ENCODE results near the gene KLF15. TPM values are rescaled to one million over a fixed set of nuclear protein-coding genes. Genes with fewer than 3 reads are reported as not detected.

The KLF15 gene
- total and polyA plus RNA-seq, 2 experiments from 2014 or later: 1.8 to 16.7 TPM

DNA sequence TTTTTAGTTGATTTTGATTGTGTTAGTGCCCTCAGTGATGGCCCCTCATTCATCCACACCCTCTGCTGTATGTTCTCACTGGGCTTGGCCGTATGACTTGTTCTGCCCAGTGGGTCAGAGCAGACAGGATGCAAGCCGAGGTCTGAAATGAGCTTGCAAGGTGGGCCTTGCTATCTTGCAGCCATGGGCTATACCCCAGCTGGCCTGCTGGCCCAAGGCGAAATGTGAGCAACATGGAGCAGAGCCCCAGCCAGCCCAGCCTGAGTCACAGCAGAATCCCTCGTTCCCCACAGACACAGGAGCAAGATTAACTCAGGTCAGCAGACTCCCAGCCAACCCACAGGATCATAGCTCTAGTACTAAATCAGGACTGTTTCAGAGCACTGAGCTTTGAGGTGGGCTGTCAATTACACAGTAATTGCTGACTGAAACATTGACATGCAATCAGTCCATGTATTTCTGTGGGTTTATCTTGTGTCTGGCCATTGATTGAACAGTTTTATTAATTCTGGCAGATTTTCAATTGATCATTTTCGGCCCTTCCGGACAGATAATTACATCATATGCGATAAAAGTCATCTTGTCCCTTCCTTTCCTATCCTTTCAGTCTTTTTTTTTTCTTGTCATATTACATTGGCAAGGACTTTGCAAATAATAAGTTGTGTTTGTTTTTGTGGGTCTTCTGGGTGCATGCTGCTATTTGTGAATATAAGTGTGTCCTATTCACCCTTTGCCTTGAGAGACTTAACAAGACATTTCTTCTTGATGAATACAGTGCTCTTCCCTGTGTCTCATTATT is 27.1 kb downstream of the KLF15 start:
- no peak for DNase-seq (ENCODE audit: low spot score)
- no peak overlapping the region for H3K27ac ChIP-seq

DNA sequence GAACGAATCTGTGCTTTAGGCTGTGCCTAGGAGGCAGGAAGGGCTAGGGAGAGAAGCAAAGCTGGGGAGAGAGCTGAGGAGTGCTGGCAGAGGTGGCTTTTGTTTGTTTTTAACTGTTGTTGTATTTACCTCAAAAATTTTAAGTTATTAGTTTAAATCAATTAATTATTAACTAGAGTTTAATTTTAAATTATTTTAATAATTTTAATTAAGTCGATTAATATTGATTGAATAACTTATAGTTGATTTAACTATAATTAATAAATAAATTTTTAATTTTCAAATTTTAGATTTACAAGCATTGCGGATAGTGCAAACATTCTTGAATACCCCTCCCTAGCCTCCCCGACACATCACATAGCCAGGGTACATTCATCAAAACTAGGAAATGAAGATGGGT is 30.6 kb downstream of the KLF15 start:
- no peak for DNase-seq (ENCODE audit: low spot score)
- no peaks in the 10 kb centered on the region for H3K79me2 ChIP-seq
- H3K36me3 ChIP-seq (replicated peaks; ENCODE audit: insufficient read depth, low read depth): no peaks in the 10 kb centered on the region
- H3K27me3 ChIP-seq: no peaks in the 10 kb centered on the region
- H3K4me1 ChIP-seq (ENCODE audit: insufficient read depth): no peaks in the 10 kb centered on the region
- H3K4me2 ChIP-seq: no peak overlapping the region
- H3K4me3 ChIP-seq: no peak overlapping the region
- no peak for TF ChIP-seq EZH2phosphoT487 (IDR thresholded peaks at IDR 0.05; ENCODE audit: low read depth, severe bottlenecking, unreplicated experiment)
- TF ChIP-seq, protein P1, sequence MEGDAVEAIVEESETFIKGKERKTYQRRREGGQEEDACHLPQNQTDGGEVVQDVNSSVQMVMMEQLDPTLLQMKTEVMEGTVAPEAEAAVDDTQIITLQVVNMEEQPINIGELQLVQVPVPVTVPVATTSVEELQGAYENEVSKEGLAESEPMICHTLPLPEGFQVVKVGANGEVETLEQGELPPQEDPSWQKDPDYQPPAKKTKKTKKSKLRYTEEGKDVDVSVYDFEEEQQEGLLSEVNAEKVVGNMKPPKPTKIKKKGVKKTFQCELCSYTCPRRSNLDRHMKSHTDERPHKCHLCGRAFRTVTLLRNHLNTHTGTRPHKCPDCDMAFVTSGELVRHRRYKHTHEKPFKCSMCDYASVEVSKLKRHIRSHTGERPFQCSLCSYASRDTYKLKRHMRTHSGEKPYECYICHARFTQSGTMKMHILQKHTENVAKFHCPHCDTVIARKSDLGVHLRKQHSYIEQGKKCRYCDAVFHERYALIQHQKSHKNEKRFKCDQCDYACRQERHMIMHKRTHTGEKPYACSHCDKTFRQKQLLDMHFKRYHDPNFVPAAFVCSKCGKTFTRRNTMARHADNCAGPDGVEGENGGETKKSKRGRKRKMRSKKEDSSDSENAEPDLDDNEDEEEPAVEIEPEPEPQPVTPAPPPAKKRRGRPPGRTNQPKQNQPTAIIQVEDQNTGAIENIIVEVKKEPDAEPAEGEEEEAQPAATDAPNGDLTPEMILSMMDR (IDR thresholded peaks at IDR 0.05; ENCODE audit: poor library complexity): no peak
- no peak for TF ChIP-seq EZH2 (IDR thresholded peaks at IDR 0.05; ENCODE audit: borderline replicate concordance)
- H3K9me2 ChIP-seq (replicated peaks; ENCODE audit: insufficient read depth): no peaks in the 10 kb centered on the region
- no peak overlapping the region for H3K27ac ChIP-seq
- WGBS (ENCODE audit: low lambda C conversion rate, missing lambda C conversion rate): 90% methylated on average over 4 of the region's 4 CpGs
- no peaks in the 10 kb centered on the region for H4K20me1 ChIP-seq (ENCODE audit: insufficient read depth, poor library complexity, severe bottlenecking)
- H2AFZ ChIP-seq: no peak overlapping the region
- no peaks in the 10 kb centered on the region for H3K9me3 ChIP-seq (ENCODE audit: low read depth)

More for the DNA sequence above, 27.1 kb downstream of the KLF15 start:
- H3K36me3 ChIP-seq (replicated peaks; ENCODE audit: insufficient read depth, low read depth): no peaks in the 10 kb centered on the region
- H3K4me3 ChIP-seq: no peak overlapping the region
- 91% methylated on average over 7 of the region's 7 CpGs for WGBS (ENCODE audit: low lambda C conversion rate, missing lambda C conversion rate)
- H4K20me1 ChIP-seq (ENCODE audit: insufficient read depth, poor library complexity, severe bottlenecking): no peaks in the 10 kb centered on the region
- no peaks in the 10 kb centered on the region for H3K27me3 ChIP-seq
- H3K4me1 ChIP-seq (ENCODE audit: insufficient read depth): no peaks in the 10 kb centered on the region
- H3K79me2 ChIP-seq: no peaks in the 10 kb centered on the region
- H3K9me3 ChIP-seq (ENCODE audit: low read depth): no peaks in the 10 kb centered on the region
- H2AFZ ChIP-seq: no peak overlapping the region
- TF ChIP-seq EZH2phosphoT487 (IDR thresholded peaks at IDR 0.05; ENCODE audit: low read depth, severe bottlenecking, unreplicated experiment) (no peak), EZH2 (IDR thresholded peaks at IDR 0.05; ENCODE audit: borderline replicate concordance) (no peak)
- TF ChIP-seq, protein P1 (IDR thresholded peaks at IDR 0.05; ENCODE audit: poor library complexity): no peak
- H3K4me2 ChIP-seq: no peak overlapping the region
- H3K9me2 ChIP-seq (replicated peaks; ENCODE audit: insufficient read depth): no peaks in the 10 kb centered on the region

DNA sequence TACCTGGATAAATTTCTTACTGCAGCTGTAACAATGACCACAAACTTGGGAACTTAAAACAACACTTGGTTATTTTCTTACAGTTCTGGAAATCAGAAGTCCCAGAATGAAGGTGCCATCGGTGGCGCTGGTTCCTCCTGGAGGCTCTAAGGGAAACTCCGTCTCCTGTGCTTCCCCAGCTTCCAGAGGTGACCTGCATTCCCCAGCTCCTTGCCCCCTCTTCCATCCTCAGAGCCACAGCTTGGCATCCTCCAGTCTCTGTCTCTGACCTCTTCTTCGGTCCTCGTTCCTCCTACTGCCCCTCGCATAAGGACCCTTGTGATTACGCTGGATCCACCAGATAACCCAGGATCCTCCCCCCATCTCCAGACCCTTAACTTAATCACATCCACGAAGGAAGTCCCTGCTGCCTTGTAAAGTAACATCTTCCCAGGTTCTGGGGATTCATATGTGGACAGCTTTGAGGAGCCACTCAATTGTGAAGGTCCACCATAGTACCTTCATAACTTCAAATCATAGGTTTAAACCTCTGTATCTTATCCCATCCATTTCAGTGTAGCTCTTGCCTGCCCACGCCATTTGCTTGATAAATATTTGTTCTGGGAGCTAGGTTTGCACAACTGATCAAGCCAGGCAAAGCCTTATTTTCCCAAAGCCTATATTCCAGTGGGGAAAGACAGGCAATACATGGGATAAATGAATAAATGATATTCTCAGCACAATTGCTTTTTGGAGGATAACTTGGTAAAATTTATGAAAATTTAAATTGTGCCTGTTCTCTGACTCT is 34.8 kb downstream of the KLF15 start:
- WGBS (ENCODE audit: low lambda C conversion rate, missing lambda C conversion rate): 59% methylated on average over 9 of the region's 9 CpGs
- H3K4me2 ChIP-seq: no peak overlapping the region

More for the DNA sequence above, 34.8 kb downstream of the KLF15 start:
- no peak for DNase-seq (ENCODE audit: low spot score)
- H3K4me1 ChIP-seq (ENCODE audit: insufficient read depth): no peaks in the 10 kb centered on the region
- H3K79me2 ChIP-seq: no peaks in the 10 kb centered on the region
- TF ChIP-seq EZH2 (IDR thresholded peaks at IDR 0.05; ENCODE audit: borderline replicate concordance) (no peak), EZH2phosphoT487 (IDR thresholded peaks at IDR 0.05; ENCODE audit: low read depth, severe bottlenecking, unreplicated experiment) (no peak)
- TF ChIP-seq, protein P1 (IDR thresholded peaks at IDR 0.05; ENCODE audit: poor library complexity): no peak
- H3K36me3 ChIP-seq (replicated peaks; ENCODE audit: insufficient read depth, low read depth): no peaks in the 10 kb centered on the region
- no peaks in the 10 kb centered on the region for H3K9me3 ChIP-seq (ENCODE audit: low read depth)
- H3K4me3 ChIP-seq: no peak overlapping the region
- no peaks in the 10 kb centered on the region for H3K27me3 ChIP-seq
- no peaks in the 10 kb centered on the region for H4K20me1 ChIP-seq (ENCODE audit: insufficient read depth, poor library complexity, severe bottlenecking)
- no peak overlapping the region for H2AFZ ChIP-seq
- no peaks in the 10 kb centered on the region for H3K9me2 ChIP-seq (replicated peaks; ENCODE audit: insufficient read depth)
- no peak overlapping the region for H3K27ac ChIP-seq

Data from hepatocyte (in vitro differentiated cells).